DMS79 (cell line): Measurements from ENCODE around the gene MYO10.
"Not testable (repeated sequence)": the region's sequence is repeated elsewhere in the genome, so short reads cannot be mapped to it uniquely, and the experiment has no call there.

Experiments used
- DNase-seq: peaks from one replicate; lab custom pipeline; 2025; lab: John Stamatoyannopoulos, UW

Gene MYO10

GRCh38 chr5:16740811-16741392, 195.2 kb downstream of the MYO10 start:
- DNase-seq: no peak

- no peak for DNase-seq
These were observed 195.8 kb downstream of the MYO10 start for GRCh38 chr5:16740066-16740810.

- not testable (repeated sequence) for DNase-seq
These were observed 197.7 kb downstream of the MYO10 start for GRCh38 chr5:16738393-16738792.

GRCh38 chr5:16737620-16738364, 198.3 kb downstream of the MYO10 start:
- peak; percentile 2 for DNase-seq

GRCh38 chr5:16737209-16737608, 198.9 kb downstream of the MYO10 start:
- DNase-seq: no peak

- peak; percentile 86 for DNase-seq
These were observed 199.7 kb downstream of the MYO10 start for GRCh38 chr5:16736158-16736995.

- DNase-seq: no peak
These were observed 200.7 kb downstream of the MYO10 start for GRCh38 chr5:16735101-16736060.

- no peak for DNase-seq
These were observed 202.6 kb downstream of the MYO10 start for GRCh38 chr5:16733331-16734006.

GRCh38 chr5:16732356-16732755, 203.7 kb downstream of the MYO10 start:
- no peak for DNase-seq

- DNase-seq: peak; percentile 67
These were observed 208.2 kb downstream of the MYO10 start for GRCh38 chr5:16727755-16728325.

GRCh38 chr5:16726538-16726946, 209.5 kb downstream of the MYO10 start:
- peak; percentile 18 for DNase-seq

- no peak for DNase-seq
These were observed 210.5 kb downstream of the MYO10 start for GRCh38 chr5:16725575-16725974.

- DNase-seq: no peak
These were observed 212.3 kb downstream of the MYO10 start for GRCh38 chr5:16723821-16724220.

GRCh38 chr5:16722097-16722495, 214.0 kb downstream of the MYO10 start:
- no peak for DNase-seq

GRCh38 chr5:16721151-16722096, 214.7 kb downstream of the MYO10 start:
- peak; percentile 31 for DNase-seq

GRCh38 chr5:16718036-16718435, 218.1 kb downstream of the MYO10 start:
- not testable (repeated sequence) for DNase-seq

- DNase-seq: no peak
These were observed 222.6 kb downstream of the MYO10 start for GRCh38 chr5:16713386-16713928.

GRCh38 chr5:16712620-16713019, 223.5 kb downstream of the MYO10 start:
- no peak for DNase-seq

GRCh38 chr5:16712178-16712577, 223.9 kb downstream of the MYO10 start:
- no peak for DNase-seq
